Measurements from ENCODE around the gene EIF5. TPM values are rescaled to one million over a fixed set of nuclear protein-coding genes. Genes with fewer than 3 reads are reported as not detected.

EIF5 gene
- total and polyA plus RNA-seq, 2 of the 4 experiments (the other 2 are of a cell fraction): 181 to 241 TPM

GRCh38 chr14:103308717-103309616 is 25.1 kb upstream of the EIF5 start:
- H3K9ac ChIP-seq (ENCODE audit: low read depth, low read length): no peak overlapping the region
- POLR2A ChIA-PET (ENCODE audit: unreplicated experiment): no interaction called here
- intact Hi-C loops (cut with micrococcal nuclease) (no loop called here), dilution Hi-C loops (cut with HindIII; ENCODE audit: low sequenced_read_pairs, unreplicated experiment) (no loop called here), in situ Hi-C loops (cut with MboI; ENCODE audit: low sequenced_read_pairs) (no loop called here)
- CTCF ChIA-PET: no interaction called here
- H4K8ac ChIP-seq (ENCODE audit: low read depth in 2 of 2, low read length in 2 of 2): no peak overlapping the region
- H3K79me1 ChIP-seq (ENCODE audit: low read depth in 1 of 2, low read length in 2 of 2): no peaks in the 10 kb centered on the region
- no peak overlapping the region for H3K4me3 ChIP-seq (ENCODE audit: insufficient read depth, low read depth, low read length)
- H3K18ac ChIP-seq (ENCODE audit: low read depth, low read length): no peak overlapping the region
- peaks cover 4% of the 10 kb centered on the region for H3K9me3 ChIP-seq (ENCODE audit: control insufficient read depth, insufficient read depth, low read length)
- H3K4ac ChIP-seq (ENCODE audit: low read depth, low read length): no peak overlapping the region
- no peak overlapping the region for H3K27ac ChIP-seq (ENCODE audit: insufficient read depth, low read length)
- no peak overlapping the region for H2BK15ac ChIP-seq (ENCODE audit: low read depth, low read length)
- H2AK5ac ChIP-seq (ENCODE audit: low read depth, low read length): no peak overlapping the region
- 60% methylated on average over 2 of the region's 10 CpGs; no CpG with 5 or more reads in 1 of the 2 experiments for WGBS, 2 experiments (ENCODE audit: extremely low coverage in 2 of 2, insufficient read length in 1 of 2)
- H2BK120ac ChIP-seq (ENCODE audit: low read depth, low read length): no peak overlapping the region
- H4K5ac ChIP-seq (ENCODE audit: low read depth, low read length): no peak overlapping the region
- no peak overlapping the region for H3K56ac ChIP-seq (ENCODE audit: extremely low read depth, insufficient read depth, low read length)
- no peak overlapping the region for H4K91ac ChIP-seq (ENCODE audit: insufficient read depth, low read depth, low read length)
- no peak overlapping the region for H3K14ac ChIP-seq (replicated peaks; ENCODE audit: low read depth, low read length)
- no peaks in the 10 kb centered on the region for H3K4me1 ChIP-seq (ENCODE audit: control insufficient read depth, insufficient read depth, low read length)
- no peak for ATAC-seq (ENCODE audit: low read depth)
- H2BK20ac ChIP-seq (ENCODE audit: low read depth, low read length): no peak overlapping the region
- H2AFZ ChIP-seq (replicated peaks; ENCODE audit: low read length, poor library complexity): no peak overlapping the region
- no TSS peak for BruUV-seq (replicated peaks)
- peaks cover 7% of the 10 kb centered on the region for H3K27me3 ChIP-seq (ENCODE audit: control insufficient read depth, insufficient read depth, low read length)
- no peak overlapping the region for H3K23ac ChIP-seq (ENCODE audit: low read depth, low read length)
- H4K20me1 ChIP-seq (ENCODE audit: insufficient read depth, low read length): no peaks in the 10 kb centered on the region
- no peak overlapping the region for H3K4me2 ChIP-seq (ENCODE audit: low read depth, low read length)
- no peak for TF ChIP-seq FOS (IDR thresholded peaks at IDR 0.05; ENCODE audit: low read depth, low read length)
- TF ChIP-seq RAD21 (IDR thresholded peaks at IDR 0.05; ENCODE audit: low read length): no peak
- no peak for TF ChIP-seq USF2 (IDR thresholded peaks at IDR 0.05; ENCODE audit: low read depth, low read length)
- no peak for TF ChIP-seq ELK1 (IDR thresholded peaks at IDR 0.05; ENCODE audit: borderline replicate concordance, low read depth, low read length)
- no peak for TF ChIP-seq SMC3 (IDR thresholded peaks at IDR 0.05; ENCODE audit: low read depth, low read length)
- TF ChIP-seq RCOR1 (IDR thresholded peaks at IDR 0.05; ENCODE audit: insufficient replicate concordance, low read length): no peak
- no peak for TF ChIP-seq RFX5 (IDR thresholded peaks at IDR 0.05; ENCODE audit: low read depth, low read length)
- TF ChIP-seq MXI1 (IDR thresholded peaks at IDR 0.05; ENCODE audit: borderline replicate concordance, low read depth, low read length): no peak
- no peak for TF ChIP-seq BHLHE40 (IDR thresholded peaks at IDR 0.05; ENCODE audit: low read depth, low read length)
- TF ChIP-seq POLR2A (IDR thresholded peaks at IDR 0.05; ENCODE audit: low read depth, low read length): no peak
- no peak for TF ChIP-seq MAZ (IDR thresholded peaks at IDR 0.05; ENCODE audit: borderline replicate concordance, low read depth, low read length)
- no peak for TF ChIP-seq MAFK (IDR thresholded peaks at IDR 0.05; ENCODE audit: low read depth, low read length)
- TF ChIP-seq, protein P1, sequence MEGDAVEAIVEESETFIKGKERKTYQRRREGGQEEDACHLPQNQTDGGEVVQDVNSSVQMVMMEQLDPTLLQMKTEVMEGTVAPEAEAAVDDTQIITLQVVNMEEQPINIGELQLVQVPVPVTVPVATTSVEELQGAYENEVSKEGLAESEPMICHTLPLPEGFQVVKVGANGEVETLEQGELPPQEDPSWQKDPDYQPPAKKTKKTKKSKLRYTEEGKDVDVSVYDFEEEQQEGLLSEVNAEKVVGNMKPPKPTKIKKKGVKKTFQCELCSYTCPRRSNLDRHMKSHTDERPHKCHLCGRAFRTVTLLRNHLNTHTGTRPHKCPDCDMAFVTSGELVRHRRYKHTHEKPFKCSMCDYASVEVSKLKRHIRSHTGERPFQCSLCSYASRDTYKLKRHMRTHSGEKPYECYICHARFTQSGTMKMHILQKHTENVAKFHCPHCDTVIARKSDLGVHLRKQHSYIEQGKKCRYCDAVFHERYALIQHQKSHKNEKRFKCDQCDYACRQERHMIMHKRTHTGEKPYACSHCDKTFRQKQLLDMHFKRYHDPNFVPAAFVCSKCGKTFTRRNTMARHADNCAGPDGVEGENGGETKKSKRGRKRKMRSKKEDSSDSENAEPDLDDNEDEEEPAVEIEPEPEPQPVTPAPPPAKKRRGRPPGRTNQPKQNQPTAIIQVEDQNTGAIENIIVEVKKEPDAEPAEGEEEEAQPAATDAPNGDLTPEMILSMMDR (conservative IDR thresholded peaks at IDR 0.05; ENCODE audit: low read depth, low read length): no peak
- TF ChIP-seq CEBPB (IDR thresholded peaks at IDR 0.05; ENCODE audit: low read depth, low read length): no peak
- DNase-seq: no peak
- H3K9me1 ChIP-seq (ENCODE audit: insufficient read depth, low read length): no peaks in the 10 kb centered on the region
- no peak overlapping the region for H2AK9ac ChIP-seq (replicated peaks; ENCODE audit: low read depth, low read length, poor library complexity)
- H3K36me3 ChIP-seq (ENCODE audit: control insufficient read depth, insufficient read depth, low read length): no peaks in the 10 kb centered on the region
- no peak overlapping the region for H2BK5ac ChIP-seq (ENCODE audit: low read depth, low read length, poor library complexity, severe bottlenecking)
